Right atrium auricular region (tissue), 2 donors: ENCODE measurements around the gene BHLHE23. TPM values are rescaled to one million over a fixed set of nuclear protein-coding genes. Genes with fewer than 3 reads are reported as not detected.

ENCODE experiments used
- DNase-seq: peaks from one replicate; pipeline ENCODE4 v3.0.0-alpha.2; 2019; ENCODE audit warnings: low spot score
- H3K27ac ChIP-seq, 2 donors: fragments of 200-600 bp; sonication (generic); 1 replicate in 1 of 2; 2 replicates in 1 of 2; pipeline ENCODE4 v1.5.1; 2016 to 2019
- H3K27me3 ChIP-seq, 2 donors: fragments of 200-600 bp; sonication (generic); one replicate each; pipeline versions ENCODE4 v1.5.1 to v1.6.0; 2017 to 2019
- H3K36me3 ChIP-seq: fragments of 200-600 bp; sonication (generic); one replicate; pipeline ENCODE4 v1.5.1; 2016
- H3K4me1 ChIP-seq, 2 donors: fragments of 200-600 bp; sonication (generic); one replicate each; pipeline versions ENCODE4 v1.5.1 to v1.6.0; 2017 to 2019
- H3K4me3 ChIP-seq, 2 donors: fragments of 200-600 bp; sonication (generic); 1 replicate in 1 of 2; 2 replicates in 1 of 2; pipeline ENCODE4 v1.5.1; 2017 to 2019; ENCODE audit warnings: mild to moderate bottlenecking in 1 of 2, moderate library complexity in 1 of 2
- H3K9me3 ChIP-seq, 2 donors: fragments of 200-600 bp; sonication (generic); one replicate each; pipeline ENCODE4 v1.5.1; 2019
- CTCF ChIP-seq, 2 donors: fragments of 200-600 bp; sonication (generic); IDR thresholded peaks; one replicate each; pipeline ENCODE4 v1.5.1; 2019; ENCODE audit warnings: antibody characterized with exemption in 2 of 2
- total RNA-seq, 2 donors: library from RNA; depleted of rRNA; stranded (reverse); fragments of >200 nt; gene quantifications; one replicate each; pipeline ENCODE4 v1.1.0, GENCODE V29; 2016

BHLHE23 gene
- total RNA-seq, 2 donors from 2014 or later = not detected

GRCh38 chr20:63025534-63026331 is 19.0 kb upstream of the BHLHE23 start:
- Histone ChIP-seq H3K27ac (no peak overlapping the region), H3K9me3 (peaks cover 0 to 5% of the 10 kb centered on the region in 2 donors), H3K4me1 (no peaks in the 10 kb centered on the region), H3K27me3 (peaks cover 0 to 10% of the 10 kb centered on the region in 2 donors), H3K4me3 (no peak overlapping the region), H3K36me3 (no peaks in the 10 kb centered on the region)
- no peak for TF ChIP-seq CTCF (IDR thresholded peaks at IDR 0.05)
- no peak for DNase-seq

- TF ChIP-seq CTCF (IDR thresholded peaks at IDR 0.05) = no peak
- H3K27me3 ChIP-seq = peaks cover 0 to 5% of the 10 kb centered on the region in 2 donors
- H3K4me1 ChIP-seq = no peaks in the 10 kb centered on the region
- H3K9me3 ChIP-seq = peaks cover 0 to 14% of the 10 kb centered on the region in 2 donors
- H3K27ac ChIP-seq = no peak overlapping the region
- H3K4me3 ChIP-seq = no peak overlapping the region
- DNase-seq = no peak
- H3K36me3 ChIP-seq = no peaks in the 10 kb centered on the region
Measured at GRCh38 chr20:63024573-63025392, 18.0 kb upstream of the BHLHE23 start.

- Histone ChIP-seq H3K36me3 (no peaks in the 10 kb centered on the region), H3K9me3 (peaks cover 0 to 16% of the 10 kb centered on the region in 2 donors), H3K27me3 (peaks cover 0 to 3% of the 10 kb centered on the region in 2 donors), H3K4me1 (no peaks in the 10 kb centered on the region), H3K4me3 (no peak overlapping the region), H3K27ac (no peak overlapping the region)
- no peak for DNase-seq
- TF ChIP-seq CTCF (IDR thresholded peaks at IDR 0.05) = no peak
Measured at GRCh38 chr20:63023936-63024571, 17.3 kb upstream of the BHLHE23 start.

- H3K4me1 ChIP-seq = no peaks in the 10 kb centered on the region
- no peak overlapping the region for H3K4me3 ChIP-seq
- H3K9me3 ChIP-seq = peaks cover 0 to 16% of the 10 kb centered on the region in 2 donors
- H3K36me3 ChIP-seq = no peaks in the 10 kb centered on the region
- no peak overlapping the region for H3K27ac ChIP-seq
- TF ChIP-seq CTCF (IDR thresholded peaks at IDR 0.05) = no peak
- no peak for DNase-seq
- peaks cover 0 to under 1% of the 10 kb centered on the region in 2 donors for H3K27me3 ChIP-seq
Measured at GRCh38 chr20:63023071-63023935, 16.5 kb upstream of the BHLHE23 start.

- no peak for TF ChIP-seq CTCF (IDR thresholded peaks at IDR 0.05)
- DNase-seq = no peak
Measured at GRCh38 chr20:63022501-63022900, 15.7 kb upstream of the BHLHE23 start.

More at GRCh38 chr20:63022501-63022900, 15.7 kb upstream of the BHLHE23 start:
- Histone ChIP-seq H3K27me3 (no peaks in the 10 kb centered on the region), H3K9me3 (peaks cover 0 to 16% of the 10 kb centered on the region in 2 donors), H3K36me3 (no peaks in the 10 kb centered on the region), H3K4me1 (no peaks in the 10 kb centered on the region), H3K4me3 (no peak overlapping the region), H3K27ac (no peak overlapping the region)
